Measurements from ENCODE around the gene GABRA5. TPM values are rescaled to one million over a fixed set of nuclear protein-coding genes. Genes with fewer than 3 reads are reported as not detected.

Gene GABRA5
- total and polyA plus RNA-seq, 2 donors from 2014 or later: not detected

- Histone ChIP-seq H3K4me1 (ENCODE audit: control insufficient read depth in 2 of 3, insufficient read depth in 2 of 3, low read depth in 1 of 3, low read length in 3 of 3) (no peaks in the 10 kb centered on the region), H3K27ac (ENCODE audit: low read depth in 2 of 2, low read length in 2 of 2) (no peak overlapping the region), H3K9me3 (ENCODE audit: control insufficient read depth in 2 of 3, insufficient read depth in 1 of 3, low read length in 3 of 3) (no peaks in the 10 kb centered on the region), H3K9ac (ENCODE audit: low read length in 3 of 3) (no peak overlapping the region), H3K36me3 (ENCODE audit: control insufficient read depth in 2 of 3, insufficient read depth in 3 of 3, low read length in 3 of 3) (no peaks in the 10 kb centered on the region), H3K27me3 (ENCODE audit: control insufficient read depth, insufficient read depth, low read length) (no peaks in the 10 kb centered on the region), H3K4me3 (ENCODE audit: low read length in 3 of 3) (no peak overlapping the region)
- FAIRE-seq (no peak), DNase-seq (no peak)
- no peak for TF ChIP-seq CTCF (IDR thresholded peaks at IDR 0.05; ENCODE audit: borderline replicate concordance, extremely low read depth, insufficient read depth)
- intact Hi-C loops (cut with DNase I): no loop called here
Observed at GRCh38 chr15:26996250-26996649, 129.4 kb downstream of the GABRA5 start.

Other genes with a start within 250 kb of the GABRA5 start
- 6.9 TPM for gene GABRB3, start 94.0 kb upstream of the GABRA5 start, total RNA-seq
- gene GABRB3, start 94.0 kb upstream of the GABRA5 start, polyA plus RNA-seq (ENCODE audit: insufficient read depth, low read depth, low replicate concordance): 4.7 TPM
- gene GABRG3, start 104.1 kb downstream of the GABRA5 start, total RNA-seq: not detected
- gene GABRG3, start 104.1 kb downstream of the GABRA5 start, polyA plus RNA-seq (ENCODE audit: insufficient read depth, low read depth, low replicate concordance): not detected

Data from kidney (tissue), 14 donors.